Breast epithelium (tissue), 3 donors: Measurements from ENCODE around the gene EDEM1.

Source experiments
- POLR2A ChIP-seq: fragments of 450-650 bp; IDR thresholded peaks from one replicate; pipeline ENCODE4 v1.6.1; 2016; ENCODE audit warnings: antibody characterized with exemption, mild to moderate bottlenecking, moderate library complexity
- POLR2AphosphoS5 ChIP-seq, 3 donors: sonication (generic); formaldehyde crosslinking; IDR thresholded peaks; one replicate each; pipeline ENCODE4 v1.6.1; 2017; ENCODE audit warnings: antibody characterized with exemption in 3 of 3
- TF ChIP-seq, protein P1 (sequence below), 3 donors: fragments of 450-650 bp; IDR thresholded peaks; one replicate each; pipeline ENCODE4 v1.5.1; 2016 to 2017; ENCODE audit warnings: antibody characterized with exemption in 3 of 3, mild to moderate bottlenecking in 3 of 3, moderate library complexity in 3 of 3

DNA sequence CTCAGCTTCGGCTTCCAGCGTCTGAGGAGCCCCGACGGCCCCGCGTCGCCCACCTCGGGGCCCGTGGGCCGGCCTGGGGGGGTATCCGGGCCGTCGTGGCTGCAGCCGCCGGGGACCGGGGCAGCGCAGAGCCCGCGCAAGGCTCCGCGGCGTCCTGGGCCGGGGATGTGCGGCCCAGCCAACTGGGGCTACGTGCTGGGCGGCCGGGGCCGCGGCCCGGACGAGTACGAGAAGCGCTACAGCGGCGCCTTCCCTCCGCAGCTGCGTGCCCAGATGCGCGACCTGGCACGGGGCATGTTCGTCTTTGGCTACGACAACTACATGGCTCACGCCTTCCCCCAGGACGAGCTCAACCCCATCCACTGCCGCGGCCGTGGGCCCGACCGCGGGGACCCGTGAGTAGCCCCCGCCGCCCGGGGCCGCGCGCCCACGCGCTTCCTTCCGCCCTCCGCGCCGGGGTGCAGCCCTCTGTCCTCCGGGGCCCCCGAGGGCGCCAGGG, 462 bp downstream of the EDEM1 start:
- TF ChIP-seq, protein P1, sequence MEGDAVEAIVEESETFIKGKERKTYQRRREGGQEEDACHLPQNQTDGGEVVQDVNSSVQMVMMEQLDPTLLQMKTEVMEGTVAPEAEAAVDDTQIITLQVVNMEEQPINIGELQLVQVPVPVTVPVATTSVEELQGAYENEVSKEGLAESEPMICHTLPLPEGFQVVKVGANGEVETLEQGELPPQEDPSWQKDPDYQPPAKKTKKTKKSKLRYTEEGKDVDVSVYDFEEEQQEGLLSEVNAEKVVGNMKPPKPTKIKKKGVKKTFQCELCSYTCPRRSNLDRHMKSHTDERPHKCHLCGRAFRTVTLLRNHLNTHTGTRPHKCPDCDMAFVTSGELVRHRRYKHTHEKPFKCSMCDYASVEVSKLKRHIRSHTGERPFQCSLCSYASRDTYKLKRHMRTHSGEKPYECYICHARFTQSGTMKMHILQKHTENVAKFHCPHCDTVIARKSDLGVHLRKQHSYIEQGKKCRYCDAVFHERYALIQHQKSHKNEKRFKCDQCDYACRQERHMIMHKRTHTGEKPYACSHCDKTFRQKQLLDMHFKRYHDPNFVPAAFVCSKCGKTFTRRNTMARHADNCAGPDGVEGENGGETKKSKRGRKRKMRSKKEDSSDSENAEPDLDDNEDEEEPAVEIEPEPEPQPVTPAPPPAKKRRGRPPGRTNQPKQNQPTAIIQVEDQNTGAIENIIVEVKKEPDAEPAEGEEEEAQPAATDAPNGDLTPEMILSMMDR (IDR thresholded peaks at IDR 0.05): no peak
- TF ChIP-seq POLR2A (no peak), POLR2AphosphoS5 (IDR thresholded peaks at IDR 0.05) (no peak)
